Head of caudate nucleus (tissue), 42 donors: ENCODE results near the gene MAN1C1.
A peak's percentile ranks its signal among the peaks of the same experiment; 100 is the strongest.

ENCODE experiments used
- DNase-seq, 42 donors: peaks; one replicate each; pipeline versions ENCODE4 v3.0.0 to v3.0.0-alpha.2; 2020 to 2021; ENCODE audit warnings: mixed read lengths in 7 of 42
- intact Hi-C: fragments of 100-400 bp; cut with DNase I; formaldehyde crosslinking; loops from one replicate; pipeline ENCODE4 v1.15.0; 2022

Gene MAN1C1

GRCh38 chr1:25773441-25774125 is 157.0 kb downstream of the MAN1C1 start:
- intact Hi-C loops: no loop called here
- no peak for DNase-seq

GRCh38 chr1:25774206-25774803 is 157.7 kb downstream of the MAN1C1 start:
- no peak for DNase-seq
- intact Hi-C loops: no loop called here

- intact Hi-C loops: no loop called here
- DNase-seq: peak in 1 of 42 donors; percentile 27
These were observed 158.6 kb downstream of the MAN1C1 start for GRCh38 chr1:25774921-25775771.

- no peak for DNase-seq
- intact Hi-C loops: no loop called here
These were observed 162.8 kb downstream of the MAN1C1 start for GRCh38 chr1:25779388-25779787.

- DNase-seq: no peak
- intact Hi-C loops: no loop called here
These were observed 163.3 kb downstream of the MAN1C1 start for GRCh38 chr1:25779894-25780293.

- intact Hi-C loops: no loop called here
- no peak for DNase-seq
These were observed 163.9 kb downstream of the MAN1C1 start for GRCh38 chr1:25780318-25781129.

GRCh38 chr1:25781130-25781433 is 164.5 kb downstream of the MAN1C1 start:
- intact Hi-C loops: no loop called here
- DNase-seq: no peak

- no peak for DNase-seq
- intact Hi-C loops: no loop called here
These were observed 166.1 kb downstream of the MAN1C1 start for GRCh38 chr1:25782608-25783201.

- intact Hi-C loops: no loop called here
- no peak for DNase-seq
These were observed 168.0 kb downstream of the MAN1C1 start for GRCh38 chr1:25784575-25785051.

GRCh38 chr1:25785333-25786067 is 168.9 kb downstream of the MAN1C1 start:
- intact Hi-C loops: no loop called here

GRCh38 chr1:25786887-25787759 is 170.5 kb downstream of the MAN1C1 start:
- peak in 7 of 42 donors; percentile 29 to 73 (median 42) for DNase-seq
- intact Hi-C loops: no loop called here

More at GRCh38 chr1:25785333-25786067, 168.9 kb downstream of the MAN1C1 start:
- no peak for DNase-seq

- DNase-seq: peak in 2 of 42 donors; percentile 53 to 57
- intact Hi-C loops: no loop called here
These were observed 171.2 kb downstream of the MAN1C1 start for GRCh38 chr1:25787760-25788166.

- no peak for DNase-seq
- intact Hi-C loops: loop anchor here (10.0 kb wide), 1 partner anchor 286 kb away; no protein-coding TSS in a partner anchor
These were observed 173.9 kb downstream of the MAN1C1 start for GRCh38 chr1:25790472-25790871.

- DNase-seq: no peak
- intact Hi-C loops: loop anchor here (10.0 kb wide), 1 partner anchor 287 kb away; no protein-coding TSS in a partner anchor
These were observed 175.5 kb downstream of the MAN1C1 start for GRCh38 chr1:25792115-25792514.

GRCh38 chr1:25793585-25794170 is 177.1 kb downstream of the MAN1C1 start:
- DNase-seq: no peak
- intact Hi-C loops: loop anchor here (10.0 kb wide), 1 partner anchor 289 kb away; no protein-coding TSS in a partner anchor

- intact Hi-C loops: loop anchor here (10.0 kb wide), 1 partner anchor 290 kb away; no protein-coding TSS in a partner anchor
- no peak for DNase-seq
These were observed 177.7 kb downstream of the MAN1C1 start for GRCh38 chr1:25794325-25794724.
